ENCODE data around the gene LRRC63. TPM values are rescaled to one million over a fixed set of nuclear protein-coding genes. Genes with fewer than 3 reads are reported as not detected.
"Not testable (repeated sequence)": the region's sequence is repeated elsewhere in the genome, so short reads cannot be mapped to it uniquely, and the experiment has no call there.

Gene LRRC63
- total RNA-seq, 3 donors from 2014 or later (not counting 1 experiment from before 2014, with no cell fraction given), result 0.32 to 0.95 (median 0.40) TPM

DNA sequence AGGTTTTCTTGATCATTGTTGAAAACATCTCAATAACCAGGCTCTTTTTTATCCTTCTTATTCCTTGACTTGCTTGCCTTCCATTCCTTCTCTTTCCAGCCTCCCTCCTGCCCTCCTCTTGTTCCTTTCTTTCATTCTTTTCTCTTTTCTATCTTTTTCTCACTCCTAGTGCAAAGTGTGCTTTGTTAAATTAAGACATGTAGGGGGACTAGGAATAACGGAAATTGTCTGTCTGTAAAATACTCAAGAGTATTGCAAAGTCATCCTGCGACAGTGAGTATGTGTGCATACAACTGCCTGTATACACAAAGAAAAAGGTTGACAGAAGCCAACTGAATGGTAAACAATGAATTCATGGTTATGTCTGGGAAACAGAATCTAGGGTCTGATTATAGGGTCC, 70.1 kb downstream of the LRRC63 start:
- Mint-ChIP-seq H3K27me3 (ENCODE audit: low read depth in 2 of 2) (no peaks in the 10 kb centered on the region), H3K36me3 (no peaks in the 10 kb centered on the region), H3K4me1 (no peaks in the 10 kb centered on the region), H3K9me3 (no peaks in the 10 kb centered on the region), H3K27ac (no peak overlapping the region), H3K4me3 (no peak overlapping the region)
- Histone ChIP-seq H3K9me3 (ENCODE audit: control insufficient read depth, insufficient read depth, low read length) (no peaks in the 10 kb centered on the region), H3K36me3 (ENCODE audit: control insufficient read depth, insufficient read depth, low read length) (no peaks in the 10 kb centered on the region), H3K4me3 (ENCODE audit: low read length) (no peak overlapping the region), H3K27me3 (ENCODE audit: control insufficient read depth, insufficient read depth, low read length) (no peaks in the 10 kb centered on the region), H3K27ac (ENCODE audit: low read length) (no peak overlapping the region), H3K4me1 (ENCODE audit: control insufficient read depth, insufficient read depth, low read length) (no peaks in the 10 kb centered on the region)
- WGBS (ENCODE audit: insufficient coverage), result 76% methylated on average over 2 of the region's 2 CpGs
- TF ChIP-seq, protein P1, sequence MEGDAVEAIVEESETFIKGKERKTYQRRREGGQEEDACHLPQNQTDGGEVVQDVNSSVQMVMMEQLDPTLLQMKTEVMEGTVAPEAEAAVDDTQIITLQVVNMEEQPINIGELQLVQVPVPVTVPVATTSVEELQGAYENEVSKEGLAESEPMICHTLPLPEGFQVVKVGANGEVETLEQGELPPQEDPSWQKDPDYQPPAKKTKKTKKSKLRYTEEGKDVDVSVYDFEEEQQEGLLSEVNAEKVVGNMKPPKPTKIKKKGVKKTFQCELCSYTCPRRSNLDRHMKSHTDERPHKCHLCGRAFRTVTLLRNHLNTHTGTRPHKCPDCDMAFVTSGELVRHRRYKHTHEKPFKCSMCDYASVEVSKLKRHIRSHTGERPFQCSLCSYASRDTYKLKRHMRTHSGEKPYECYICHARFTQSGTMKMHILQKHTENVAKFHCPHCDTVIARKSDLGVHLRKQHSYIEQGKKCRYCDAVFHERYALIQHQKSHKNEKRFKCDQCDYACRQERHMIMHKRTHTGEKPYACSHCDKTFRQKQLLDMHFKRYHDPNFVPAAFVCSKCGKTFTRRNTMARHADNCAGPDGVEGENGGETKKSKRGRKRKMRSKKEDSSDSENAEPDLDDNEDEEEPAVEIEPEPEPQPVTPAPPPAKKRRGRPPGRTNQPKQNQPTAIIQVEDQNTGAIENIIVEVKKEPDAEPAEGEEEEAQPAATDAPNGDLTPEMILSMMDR (IDR thresholded peaks at IDR 0.05), result no peak
- intact Hi-C loops (cut with micrococcal nuclease), result loop anchor here (10.0 kb wide), 1 partner anchor 227 kb away; the partner anchor contains the start of gene ZC3H13
- DNase-seq, result no peak
- ATAC-seq, result no peak

DNA sequence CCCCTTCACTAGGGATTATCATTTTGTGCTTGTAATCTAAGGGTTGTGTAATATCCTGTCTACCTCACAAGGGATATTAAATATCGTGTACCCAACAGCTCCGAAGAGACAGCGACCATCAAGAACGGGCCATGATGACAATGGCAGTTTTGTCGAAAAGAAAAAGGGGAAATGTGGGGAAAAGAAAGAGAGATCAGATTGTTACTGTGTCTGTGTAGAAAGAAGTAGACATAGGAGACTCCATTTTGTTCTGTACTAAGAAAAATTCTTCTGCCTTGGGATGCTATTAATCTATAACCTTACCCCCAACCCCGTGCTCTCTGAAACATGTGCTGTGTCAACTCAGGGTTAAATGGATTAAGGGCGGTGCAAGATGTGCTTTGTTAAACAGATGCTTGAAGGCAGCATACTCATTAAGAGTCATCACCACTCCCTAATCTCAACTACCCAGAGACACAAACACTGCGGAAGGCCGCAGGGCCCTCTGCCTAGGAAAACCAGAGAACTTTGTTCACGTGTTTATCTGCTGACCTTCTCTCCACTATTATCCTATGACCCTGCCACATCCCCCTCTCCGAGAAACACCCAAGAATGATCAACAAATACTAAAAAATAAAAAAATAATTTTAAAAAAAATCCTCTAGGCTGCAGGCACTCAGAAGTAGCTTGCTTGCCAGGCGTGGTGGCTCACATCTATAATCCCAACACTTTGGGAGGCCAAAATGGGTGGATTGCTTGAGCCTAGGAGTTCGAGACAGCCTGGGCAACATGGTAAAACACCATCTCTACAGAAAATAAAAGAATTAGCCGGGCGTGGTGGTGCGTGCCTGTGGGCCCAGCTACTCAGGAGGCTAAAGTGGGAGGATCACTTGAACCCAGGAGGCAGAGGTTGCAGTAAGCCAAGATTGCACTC, 72.4 kb downstream of the LRRC63 start:
- not testable (repeated sequence) for H3K27me3 Mint-ChIP-seq (ENCODE audit: low read depth in 2 of 2); H3K4me3 ChIP-seq (ENCODE audit: low read length); H3K9me3 ChIP-seq (ENCODE audit: control insufficient read depth, insufficient read depth, low read length); H3K36me3 ChIP-seq (ENCODE audit: control insufficient read depth, insufficient read depth, low read length); H3K27ac Mint-ChIP-seq; ATAC-seq; H3K36me3 Mint-ChIP-seq; H3K27ac ChIP-seq (ENCODE audit: low read length); H3K27me3 ChIP-seq (ENCODE audit: control insufficient read depth, insufficient read depth, low read length); H3K4me1 ChIP-seq (ENCODE audit: control insufficient read depth, insufficient read depth, low read length); H3K9me3 Mint-ChIP-seq; H3K4me1 Mint-ChIP-seq; DNase-seq; H3K4me3 Mint-ChIP-seq
- intact Hi-C loops (cut with micrococcal nuclease), result loop anchor here (10.0 kb wide), 1 partner anchor 229 kb away; the partner anchor contains the start of gene ZC3H13
- 94% methylated on average over 14 of the region's 16 CpGs for WGBS (ENCODE audit: insufficient coverage)

DNA sequence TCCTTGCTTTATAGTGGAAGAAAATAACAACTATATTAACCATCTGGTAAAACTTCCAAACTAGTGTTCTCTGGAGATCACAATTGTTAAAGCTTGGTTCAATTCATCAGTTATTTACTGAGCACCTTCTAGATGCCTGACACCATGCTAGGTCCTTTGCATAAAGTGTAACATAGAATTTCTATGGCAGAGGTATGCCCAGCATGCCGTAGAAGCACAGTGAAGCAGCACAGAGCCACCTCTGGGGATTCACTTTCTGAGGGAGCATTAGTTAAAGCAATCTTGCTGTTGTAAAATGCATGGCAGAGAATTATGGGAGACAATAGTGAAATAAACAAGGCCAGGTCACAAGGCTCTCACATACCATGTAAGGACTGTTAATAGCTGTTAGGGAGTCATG, 75.2 kb downstream of the LRRC63 start:
- Histone ChIP-seq H3K4me3 (ENCODE audit: low read length) (no peak overlapping the region), H3K27me3 (ENCODE audit: control insufficient read depth, insufficient read depth, low read length) (no peaks in the 10 kb centered on the region), H3K4me1 (ENCODE audit: control insufficient read depth, insufficient read depth, low read length) (no peaks in the 10 kb centered on the region), H3K27ac (ENCODE audit: low read length) (no peak overlapping the region), H3K36me3 (ENCODE audit: control insufficient read depth, insufficient read depth, low read length) (no peaks in the 10 kb centered on the region), H3K9me3 (ENCODE audit: control insufficient read depth, insufficient read depth, low read length) (no peaks in the 10 kb centered on the region)
- 86% methylated on average over 1 of the region's 1 CpG for WGBS (ENCODE audit: insufficient coverage)
- TF ChIP-seq, protein P1 (IDR thresholded peaks at IDR 0.05), result no peak
- Mint-ChIP-seq H3K27ac (no peak overlapping the region), H3K9me3 (no peaks in the 10 kb centered on the region), H3K4me1 (peaks cover 0 to 7% of the 10 kb centered on the region in 2 donors), H3K36me3 (no peaks in the 10 kb centered on the region), H3K4me3 (no peak overlapping the region), H3K27me3 (ENCODE audit: low read depth in 2 of 2) (no peaks in the 10 kb centered on the region)
- intact Hi-C loops (cut with micrococcal nuclease), result loop anchor here (2.0 to 10.0 kb wide), 3 partner anchors 35 to 232 kb away; partner anchors contain the start of gene ZC3H13
- no peak for DNase-seq
- ATAC-seq, result no peak

DNA sequence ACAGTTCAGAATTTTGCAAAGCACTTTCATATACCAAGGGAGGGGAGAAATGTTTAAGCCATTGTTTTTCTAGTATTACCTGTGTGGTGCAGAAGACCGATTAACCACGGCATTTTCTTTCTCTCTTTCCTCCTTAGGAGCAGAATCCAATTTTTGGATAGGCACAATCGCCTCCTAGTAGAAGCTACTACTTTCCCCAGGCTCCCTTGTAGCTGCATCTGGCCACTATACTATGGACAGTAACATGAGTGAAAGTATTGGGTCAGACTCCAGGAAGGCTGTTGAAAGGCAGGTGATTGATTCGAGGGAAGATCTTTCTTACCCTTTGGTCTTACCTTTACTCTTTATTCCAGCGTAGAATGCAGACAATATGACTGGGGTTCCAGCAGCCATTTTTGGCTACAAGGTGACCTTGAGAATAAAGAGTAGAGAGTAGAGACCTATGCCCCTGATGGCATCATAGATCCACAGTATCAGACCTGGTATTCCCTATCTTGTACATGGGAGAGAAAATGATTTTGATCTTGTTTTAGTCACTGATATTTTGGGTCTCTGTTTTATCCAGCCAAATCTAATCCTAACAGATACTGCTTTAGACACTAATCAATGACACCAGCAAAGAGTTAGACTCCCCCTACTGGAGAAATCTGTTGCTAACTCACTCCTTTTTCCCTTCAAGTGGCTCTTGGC, 77.0 kb downstream of the LRRC63 start:
- no peaks in the 10 kb centered on the region for H3K36me3 ChIP-seq (ENCODE audit: control insufficient read depth, insufficient read depth, low read length)
- 88% methylated on average over 3 of the region's 5 CpGs for WGBS (ENCODE audit: insufficient coverage)
- H3K4me1 ChIP-seq (ENCODE audit: control insufficient read depth, insufficient read depth, low read length), result no peaks in the 10 kb centered on the region
- TF ChIP-seq, protein P1 (IDR thresholded peaks at IDR 0.05), result peak; percentile 84
- Mint-ChIP-seq H3K9me3 (no peaks in the 10 kb centered on the region), H3K4me1 (peaks cover 0 to 7% of the 10 kb centered on the region in 2 donors), H3K27ac (no peak overlapping the region), H3K27me3 (ENCODE audit: low read depth in 2 of 2) (no peaks in the 10 kb centered on the region), H3K4me3 (no peak overlapping the region), H3K36me3 (no peaks in the 10 kb centered on the region)
- H3K9me3 ChIP-seq (ENCODE audit: control insufficient read depth, insufficient read depth, low read length), result no peaks in the 10 kb centered on the region
- ATAC-seq (peak; percentile 72 to 87 (median 81)), DNase-seq (peak in 1 of 2 donors; percentile 80)
- H3K27ac ChIP-seq (ENCODE audit: low read length), result no peak overlapping the region
- H3K4me3 ChIP-seq (ENCODE audit: low read length), result no peak overlapping the region
- no peaks in the 10 kb centered on the region for H3K27me3 ChIP-seq (ENCODE audit: control insufficient read depth, insufficient read depth, low read length)
- intact Hi-C loops (cut with micrococcal nuclease), result loop anchor here (2.0 to 10.0 kb wide), 3 partner anchors 34 to 234 kb away; partner anchors contain the start of gene ZC3H13

Data from natural killer cell (primary cell).